Ramos (cell line): ENCODE measurements around the gene ARHGDIA.
"Not testable (repeated sequence)": the region's sequence is repeated elsewhere in the genome, so short reads cannot be mapped to it uniquely, and the experiment has no call there.

Experiments
- in situ Hi-C: fragments of 300-500 bp; cut with MboI; formaldehyde crosslinking; loops from one replicate; pipeline ENCODE4 v1.14.3; 2022; ENCODE audit warnings: low sequenced_read_pairs; ENCODE audit not compliant: unreplicated experiment

Gene ARHGDIA

GRCh38 chr17:81845881-81846742 lies 25.0 kb downstream of the ARHGDIA start:
- in situ Hi-C loops = no loop called here

GRCh38 chr17:81845361-81845760 lies 25.8 kb downstream of the ARHGDIA start:
- in situ Hi-C loops = no loop called here

- in situ Hi-C loops = no loop called here
Measured at GRCh38 chr17:81844887-81845286, 26.2 kb downstream of the ARHGDIA start.

- in situ Hi-C loops = no loop called here
Measured at GRCh38 chr17:81844327-81844851, 26.7 kb downstream of the ARHGDIA start.

- in situ Hi-C loops = no loop called here
Measured at GRCh38 chr17:81843713-81844326, 27.3 kb downstream of the ARHGDIA start.

GRCh38 chr17:81842725-81843504 lies 28.2 kb downstream of the ARHGDIA start:
- in situ Hi-C loops = no loop called here

GRCh38 chr17:81842378-81842724 lies 28.8 kb downstream of the ARHGDIA start:
- in situ Hi-C loops = no loop called here

GRCh38 chr17:81841866-81842265 lies 29.3 kb downstream of the ARHGDIA start:
- in situ Hi-C loops = no loop called here

- in situ Hi-C loops = no loop called here
Measured at GRCh38 chr17:81840826-81841778, 30.0 kb downstream of the ARHGDIA start.

GRCh38 chr17:81840059-81840458 lies 31.1 kb downstream of the ARHGDIA start:
- in situ Hi-C loops = not testable (repeated sequence)

GRCh38 chr17:81839301-81839700 lies 31.8 kb downstream of the ARHGDIA start:
- in situ Hi-C loops = no loop called here

- in situ Hi-C loops = no loop called here
Measured at GRCh38 chr17:81838753-81839255, 32.3 kb downstream of the ARHGDIA start.

GRCh38 chr17:81837641-81838040 lies 33.5 kb downstream of the ARHGDIA start:
- in situ Hi-C loops = no loop called here

GRCh38 chr17:81834831-81835267 lies 36.3 kb downstream of the ARHGDIA start, which contains the start of gene PPP1R27:
PPP1R27 (minus strand) TSS chr17:81835050; CDS start chr17:81834953, 97 bp downstream.
- in situ Hi-C loops = no loop called here

- in situ Hi-C loops = no loop called here
Measured at GRCh38 chr17:81833921-81834830, 37.0 kb downstream of the ARHGDIA start.

GRCh38 chr17:81833160-81833920 lies 37.8 kb downstream of the ARHGDIA start, which contains the start of gene MCRIP1:
MCRIP1 (minus strand) TSS chr17:81833291; CDS start chr17:81824506, 8,785 bp downstream.
- in situ Hi-C loops = no loop called here

GRCh38 chr17:81832608-81833159 lies 38.5 kb downstream of the ARHGDIA start:
- in situ Hi-C loops = no loop called here
